Measurements from ENCODE around the gene UNC119B.
"Not testable (repeated sequence)": the region's sequence is repeated elsewhere in the genome, so short reads cannot be mapped to it uniquely, and the experiment has no call there.

The UNC119B gene

GRCh38 chr12:120719072-120719471 lies 8.8 kb downstream of the UNC119B start:
- DNase-seq (ENCODE audit: low read depth in 3 of 3): no peak

GRCh38 chr12:120719496-120720233 lies 9.4 kb downstream of the UNC119B start:
- DNase-seq (ENCODE audit: low read depth in 3 of 3): no peak

GRCh38 chr12:120720234-120720986 lies 10.2 kb downstream of the UNC119B start:
- DNase-seq (ENCODE audit: low read depth in 3 of 3): no peak

- DNase-seq (ENCODE audit: low read depth in 3 of 3): no peak
Observed at GRCh38 chr12:120720987-120721801, 10.9 kb downstream of the UNC119B start.

- no peak for DNase-seq (ENCODE audit: low read depth in 3 of 3)
Observed at GRCh38 chr12:120721866-120722265, 11.6 kb downstream of the UNC119B start.

- DNase-seq (ENCODE audit: low read depth in 3 of 3): no peak
Observed at GRCh38 chr12:120722784-120723183, 12.5 kb downstream of the UNC119B start.

GRCh38 chr12:120724720-120725119 lies 14.5 kb downstream of the UNC119B start:
- DNase-seq (ENCODE audit: low read depth in 3 of 3): no peak

GRCh38 chr12:120725151-120725658 lies 14.9 kb downstream of the UNC119B start:
- no peak for DNase-seq (ENCODE audit: low read depth in 3 of 3)

GRCh38 chr12:120725659-120726509 lies 15.6 kb downstream of the UNC119B start, which contains the start of gene ACADS:
ACADS (plus strand) TSS chr12:120725826; CDS start chr12:120725886, 60 bp downstream.
- peak; percentile 66 to 88 (median 81) for DNase-seq (ENCODE audit: low read depth in 3 of 3)

GRCh38 chr12:120726510-120726793 lies 16.2 kb downstream of the UNC119B start:
- no peak for DNase-seq (ENCODE audit: low read depth in 3 of 3)

GRCh38 chr12:120726961-120727360 lies 16.7 kb downstream of the UNC119B start:
- DNase-seq (ENCODE audit: low read depth in 3 of 3): no peak

GRCh38 chr12:120732198-120732597 lies 21.9 kb downstream of the UNC119B start:
- DNase-seq (ENCODE audit: low read depth in 3 of 3): not testable (repeated sequence)

GRCh38 chr12:120733574-120733973 lies 23.3 kb downstream of the UNC119B start:
- DNase-seq (ENCODE audit: low read depth in 3 of 3): no peak

- no peak for DNase-seq (ENCODE audit: low read depth in 3 of 3)
Observed at GRCh38 chr12:120734210-120734609, 24.0 kb downstream of the UNC119B start.

GRCh38 chr12:120735181-120735580 lies 24.9 kb downstream of the UNC119B start:
- no peak for DNase-seq (ENCODE audit: low read depth in 3 of 3)

- DNase-seq (ENCODE audit: low read depth in 3 of 3): no peak
Observed at GRCh38 chr12:120736404-120737331, 26.4 kb downstream of the UNC119B start.

GRCh38 chr12:120737557-120738251 lies 27.4 kb downstream of the UNC119B start:
- DNase-seq (ENCODE audit: low read depth in 3 of 3): no peak

- DNase-seq (ENCODE audit: low read depth in 3 of 3): no peak
Observed at GRCh38 chr12:120738252-120739030, 28.2 kb downstream of the UNC119B start.
